ENCODE measurements around the gene PTH1R.

PTH1R gene

GRCh38 chr3:46893763-46894162 is 16.2 kb downstream of the PTH1R start:
- DNase-seq (ENCODE audit: low read depth in 1 of 2, low spot score in 1 of 2), result no peak
- Histone ChIP-seq H3K27me3 (ENCODE audit: insufficient read depth, poor library complexity, severe bottlenecking) (peaks cover 25% of the 10 kb centered on the region), H3K27ac (replicated peaks) (no peak overlapping the region), H3K4me3 (replicated peaks; ENCODE audit: insufficient read depth, low read length) (no peak overlapping the region)
- TF ChIP-seq POLR2AphosphoS5 (IDR thresholded peaks at IDR 0.05; ENCODE audit: low read depth), result no peak
- no peak for TF ChIP-seq CTCF (IDR thresholded peaks at IDR 0.05; ENCODE audit: insufficient read depth, low read length)
- TF ChIP-seq GABPA (IDR thresholded peaks at IDR 0.05; ENCODE audit: low read depth), result no peak
- no peak for TF ChIP-seq SPI1 (IDR thresholded peaks at IDR 0.05; ENCODE audit: borderline replicate concordance, low read depth)
- no peak for TF ChIP-seq REST (IDR thresholded peaks at IDR 0.05; ENCODE audit: insufficient replicate concordance, low read depth)

GRCh38 chr3:46894256-46894655 is 16.7 kb downstream of the PTH1R start:
- Histone ChIP-seq H3K27ac (replicated peaks) (no peak overlapping the region), H3K27me3 (ENCODE audit: insufficient read depth, poor library complexity, severe bottlenecking) (peaks cover 25% of the 10 kb centered on the region), H3K4me3 (replicated peaks; ENCODE audit: insufficient read depth, low read length) (no peak overlapping the region)
- TF ChIP-seq GABPA (IDR thresholded peaks at IDR 0.05; ENCODE audit: low read depth) (no peak), REST (IDR thresholded peaks at IDR 0.05; ENCODE audit: insufficient replicate concordance, low read depth) (no peak), POLR2AphosphoS5 (IDR thresholded peaks at IDR 0.05; ENCODE audit: low read depth) (no peak), CTCF (IDR thresholded peaks at IDR 0.05; ENCODE audit: insufficient read depth, low read length) (no peak), SPI1 (IDR thresholded peaks at IDR 0.05; ENCODE audit: borderline replicate concordance, low read depth) (no peak)
- no peak for DNase-seq (ENCODE audit: low read depth in 1 of 2, low spot score in 1 of 2)

GRCh38 chr3:46895204-46895660 is 17.7 kb downstream of the PTH1R start:
- DNase-seq (ENCODE audit: low read depth in 1 of 2, low spot score in 1 of 2), result peak in 1 of 2 experiments; percentile 62
- TF ChIP-seq SPI1 (IDR thresholded peaks at IDR 0.05; ENCODE audit: borderline replicate concordance, low read depth) (no peak), GABPA (IDR thresholded peaks at IDR 0.05; ENCODE audit: low read depth) (no peak), CTCF (IDR thresholded peaks at IDR 0.05; ENCODE audit: insufficient read depth, low read length) (peak; percentile 87)
- Histone ChIP-seq H3K4me3 (replicated peaks; ENCODE audit: insufficient read depth, low read length) (no peak overlapping the region), H3K27me3 (ENCODE audit: insufficient read depth, poor library complexity, severe bottlenecking) (peaks cover 20% of the 10 kb centered on the region), H3K27ac (replicated peaks) (no peak overlapping the region)

GRCh38 chr3:46895761-46896160 is 18.2 kb downstream of the PTH1R start:
- H3K4me3 ChIP-seq (replicated peaks; ENCODE audit: insufficient read depth, low read length), result no peak overlapping the region
- TF ChIP-seq POLR2AphosphoS5 (IDR thresholded peaks at IDR 0.05; ENCODE audit: low read depth) (no peak), REST (IDR thresholded peaks at IDR 0.05; ENCODE audit: insufficient replicate concordance, low read depth) (no peak), GABPA (IDR thresholded peaks at IDR 0.05; ENCODE audit: low read depth) (no peak), SPI1 (IDR thresholded peaks at IDR 0.05; ENCODE audit: borderline replicate concordance, low read depth) (no peak), CTCF (IDR thresholded peaks at IDR 0.05; ENCODE audit: insufficient read depth, low read length) (no peak)
- H3K27me3 ChIP-seq (ENCODE audit: insufficient read depth, poor library complexity, severe bottlenecking), result peaks cover 20% of the 10 kb centered on the region
- H3K27ac ChIP-seq (replicated peaks), result no peak overlapping the region
- no peak for DNase-seq (ENCODE audit: low read depth in 1 of 2, low spot score in 1 of 2)
